Bone marrow (tissue), 2 donors: ENCODE measurements around the gene ASCC2.
"Not testable (repeated sequence)": the region's sequence is repeated elsewhere in the genome, so short reads cannot be mapped to it uniquely, and the experiment has no call there.

Experiments
- DNase-seq, 2 donors: peaks; one replicate each; lab custom pipeline; 2025; lab: John Stamatoyannopoulos, UW

ASCC2 gene

GRCh38 chr22:29855611-29856181 lies 17.6 kb upstream of the ASCC2 start:
- DNase-seq = peak in 1 of 2 donors; percentile 7

DNA sequence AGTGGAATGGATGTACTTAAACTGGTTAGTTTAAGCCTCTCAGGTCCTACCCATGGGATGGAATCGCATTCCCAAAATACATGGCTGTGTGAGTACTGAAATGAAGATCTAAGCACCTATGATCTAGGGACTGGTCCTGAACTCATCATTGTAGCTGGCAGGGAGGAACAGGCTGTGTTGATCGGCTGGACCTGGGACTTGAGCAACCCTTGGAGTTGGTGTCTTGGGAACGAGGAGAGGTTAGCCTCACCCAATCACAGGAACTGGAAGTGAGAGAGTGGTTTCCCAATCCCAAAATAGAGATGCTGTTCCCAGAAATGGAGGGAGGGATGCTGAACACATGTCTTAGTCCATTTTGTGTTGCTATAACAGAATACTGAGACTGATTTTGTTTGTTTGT lies 16.4 kb upstream of the ASCC2 start:
- DNase-seq = no peak

DNA sequence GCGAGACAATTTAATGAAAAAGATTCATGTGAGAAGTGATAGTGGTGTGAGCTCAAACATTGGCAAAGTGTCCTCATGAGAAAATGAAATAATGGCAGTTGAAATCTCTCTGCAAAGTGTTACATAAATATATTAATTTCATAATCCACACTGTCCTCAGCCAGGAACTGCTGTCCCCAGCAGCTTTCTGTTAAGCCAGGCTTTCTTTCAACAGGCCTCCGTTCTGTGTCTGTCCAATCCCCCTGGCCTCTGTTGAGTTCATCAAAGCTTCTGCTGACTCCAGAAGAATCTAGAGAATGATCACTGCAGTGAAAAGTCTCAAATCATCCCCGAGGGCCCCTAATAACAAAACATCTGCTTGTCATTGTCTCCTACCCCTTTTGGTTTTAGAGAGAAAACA lies 10.0 kb upstream of the ASCC2 start:
- no peak for DNase-seq

DNA sequence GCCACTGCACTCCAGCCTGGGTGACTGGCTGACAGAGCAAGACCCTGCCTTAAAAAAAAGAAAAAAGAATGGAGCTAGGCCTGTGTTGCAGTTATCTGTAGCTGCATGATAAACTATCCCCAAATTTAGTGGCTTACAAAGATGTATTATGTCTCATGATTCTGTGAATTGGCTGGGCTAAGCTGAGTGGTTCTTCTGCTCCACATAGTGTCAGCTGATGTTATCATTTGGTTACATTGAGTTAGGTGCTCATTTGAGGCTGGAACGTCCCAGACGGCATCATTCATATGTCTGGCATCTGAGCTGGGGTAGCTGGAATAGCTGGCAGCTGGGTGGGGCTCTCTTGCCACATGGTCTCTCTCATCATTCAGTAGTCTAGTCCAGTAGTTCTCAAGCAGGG lies 8.2 kb upstream of the ASCC2 start:
- no peak for DNase-seq

DNA sequence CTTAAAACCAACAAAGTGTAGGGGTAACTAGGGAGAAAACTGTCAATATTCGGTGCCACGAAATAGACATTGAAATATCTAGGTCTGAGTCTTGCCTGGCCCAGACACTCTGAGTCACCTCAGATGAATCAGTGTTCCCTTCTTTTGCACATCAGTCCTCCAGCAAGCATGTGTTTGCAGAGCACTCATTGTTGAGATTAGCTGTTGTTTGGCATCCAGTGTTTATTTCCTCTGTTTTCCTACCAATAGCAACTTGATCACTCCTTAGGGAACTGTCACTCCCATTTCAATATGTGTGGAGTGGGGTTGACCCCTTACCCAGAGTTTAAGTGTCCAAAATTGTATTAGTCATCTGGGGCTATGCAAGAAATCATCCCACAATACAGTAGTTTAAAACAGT lies 4.7 kb upstream of the ASCC2 start:
- DNase-seq = no peak

DNA sequence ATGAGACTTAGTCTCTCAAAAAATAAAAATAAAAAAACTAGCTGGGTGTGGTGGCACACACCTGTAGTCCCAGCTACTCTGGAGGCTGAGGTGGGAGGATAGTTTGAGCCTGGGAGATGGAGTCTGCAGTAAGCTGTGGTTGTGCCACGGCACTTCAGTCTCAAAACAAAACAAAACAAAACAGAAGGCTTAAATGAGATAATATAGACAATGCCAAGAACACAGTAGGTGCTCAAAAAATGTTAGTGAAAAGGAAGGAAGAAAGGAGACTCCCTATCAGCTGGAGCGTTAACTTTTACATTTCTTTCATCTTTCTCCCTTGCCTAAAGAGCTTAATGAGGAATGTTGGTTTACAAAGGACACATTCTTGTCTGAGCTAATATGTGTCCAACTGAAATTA lies 4.1 kb upstream of the ASCC2 start:
- no peak for DNase-seq

DNA sequence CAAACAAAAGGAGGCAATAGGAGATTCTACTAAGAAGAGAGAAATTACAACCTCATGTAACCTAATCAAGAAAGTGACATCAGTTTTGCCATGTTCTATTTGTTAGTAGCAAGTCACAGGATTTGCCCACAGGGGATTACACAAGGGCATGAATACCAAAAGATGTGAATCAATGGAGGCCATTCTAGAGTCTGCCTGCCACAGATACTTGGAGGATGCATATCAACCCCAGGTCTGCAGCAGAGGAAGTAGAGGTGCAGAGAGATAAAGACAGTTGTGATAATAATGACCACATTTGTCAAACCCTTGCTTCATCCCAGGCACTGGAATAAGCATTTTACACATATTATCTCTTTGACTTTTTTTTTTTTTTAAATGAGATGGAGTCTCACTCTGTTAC lies 2.4 kb upstream of the ASCC2 start:
- no peak for DNase-seq

DNA sequence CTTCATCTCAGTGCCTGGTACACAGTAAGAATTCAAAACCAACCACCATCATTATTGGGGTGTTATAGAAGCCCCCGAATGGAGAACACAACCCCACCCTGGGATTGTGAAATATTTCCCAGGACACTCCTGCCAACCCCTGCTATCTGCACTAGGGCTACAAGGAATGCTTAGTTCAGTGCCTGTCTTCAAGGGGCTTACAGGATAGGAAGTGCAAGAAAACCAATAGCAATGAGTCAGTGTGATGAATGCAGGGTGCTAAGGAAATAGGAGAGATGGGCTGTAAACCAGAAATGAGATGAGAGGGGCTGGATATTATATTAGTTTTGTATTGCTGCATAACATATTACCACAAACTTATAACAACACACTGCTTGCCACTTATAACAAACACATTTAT lies 965 bp upstream of the ASCC2 start:
- DNase-seq = no peak

DNA sequence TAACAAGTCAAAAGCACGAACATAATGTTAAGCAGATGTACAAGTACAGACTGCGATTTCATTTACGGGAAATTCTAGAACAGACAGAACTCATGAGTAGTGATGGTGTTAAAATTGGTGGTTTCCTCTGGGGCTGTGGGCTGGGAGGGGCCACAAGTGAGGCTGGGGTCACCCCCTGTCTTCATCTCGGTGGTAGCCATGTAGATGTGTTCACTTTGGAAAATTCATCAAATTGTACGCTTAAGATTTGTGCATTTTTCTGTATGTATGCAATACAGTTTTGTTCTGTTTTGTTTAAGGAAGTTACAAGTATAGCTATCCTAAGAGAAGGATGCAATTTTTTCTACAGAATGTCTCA lies 504 bp upstream of the ASCC2 start:
- DNase-seq = no peak

GRCh38 chr22:29836791-29837370 lies 1.2 kb downstream of the ASCC2 start:
- DNase-seq = not testable (repeated sequence)

- no peak for DNase-seq
Observed at GRCh38 chr22:29834046-29834445, 4.0 kb downstream of the ASCC2 start.

- DNase-seq = no peak
Observed at GRCh38 chr22:29833392-29833965, 4.6 kb downstream of the ASCC2 start.

- no peak for DNase-seq
Observed at GRCh38 chr22:29831958-29832357, 6.1 kb downstream of the ASCC2 start.

DNA sequence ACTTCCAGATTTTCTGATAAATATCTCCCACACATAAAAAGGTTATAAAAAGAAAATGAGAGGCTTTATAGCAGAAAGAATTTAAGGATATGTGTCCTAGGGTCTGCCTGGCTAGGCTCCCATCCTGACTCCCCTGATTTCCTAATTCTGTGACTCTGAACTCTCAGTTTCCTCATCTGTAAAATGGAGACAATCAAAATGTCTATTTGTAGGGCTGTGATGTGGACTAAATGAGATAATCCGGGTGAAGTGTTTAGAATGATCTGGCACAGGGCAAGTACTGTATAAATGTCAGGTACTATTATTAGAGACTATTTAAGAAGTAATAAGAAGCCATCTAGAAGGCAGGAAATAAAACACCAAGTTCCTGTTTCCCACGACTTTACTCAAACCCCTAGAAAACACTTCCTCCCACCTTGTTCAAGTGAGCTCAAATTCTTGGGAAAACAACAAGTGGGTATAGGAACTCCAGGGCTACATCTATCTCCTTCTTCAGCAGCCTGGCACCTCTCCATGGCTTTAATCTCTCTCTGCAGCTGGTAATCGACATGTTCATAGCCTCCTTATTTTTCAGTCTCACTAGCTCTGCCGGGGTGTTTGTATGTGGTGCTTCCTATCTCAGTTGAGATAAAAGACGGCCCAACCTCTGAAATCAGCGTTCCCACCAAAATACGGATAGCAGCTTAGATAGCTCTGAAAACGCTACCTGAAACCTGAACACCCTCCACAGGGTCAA lies 6.7 kb downstream of the ASCC2 start:
- DNase-seq = no peak

- no peak for DNase-seq
Observed at GRCh38 chr22:29830585-29830984, 7.5 kb downstream of the ASCC2 start.

DNA sequence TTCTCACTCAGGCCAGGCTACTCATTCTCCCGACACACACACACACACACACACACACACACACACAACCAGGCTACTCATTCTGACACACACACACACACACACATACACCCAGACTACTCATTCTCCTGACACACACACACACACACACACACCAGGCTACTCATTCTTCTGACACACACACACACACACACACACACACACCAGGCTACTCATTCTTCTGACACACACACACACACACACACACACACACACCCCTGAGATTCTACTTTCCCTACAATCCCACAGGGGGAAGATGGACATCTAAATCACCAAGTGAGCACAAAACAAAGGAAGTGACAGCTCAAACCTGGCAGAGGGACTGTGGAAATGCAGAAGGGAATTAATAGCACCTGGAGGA lies 10.3 kb downstream of the ASCC2 start:
- DNase-seq = not testable (repeated sequence)

GRCh38 chr22:29827091-29827490 lies 11.0 kb downstream of the ASCC2 start:
- DNase-seq = no peak

GRCh38 chr22:29825578-29825977 lies 12.5 kb downstream of the ASCC2 start:
- no peak for DNase-seq

- no peak for DNase-seq
Observed at GRCh38 chr22:29824677-29825076, 13.4 kb downstream of the ASCC2 start.

GRCh38 chr22:29821291-29822016 lies 16.6 kb downstream of the ASCC2 start:
- DNase-seq = peak; percentile 73 to 92

GRCh38 chr22:29820961-29821290 lies 17.1 kb downstream of the ASCC2 start:
- no peak for DNase-seq

GRCh38 chr22:29819501-29819900 lies 18.6 kb downstream of the ASCC2 start:
- DNase-seq = no peak

GRCh38 chr22:29817724-29818123 lies 20.4 kb downstream of the ASCC2 start:
- DNase-seq = no peak
